Measurements from ENCODE around the gene NBPF11.
"Not testable (repeated sequence)": the region's sequence is repeated elsewhere in the genome, so short reads cannot be mapped to it uniquely, and the experiment has no call there.

NBPF11 gene

DNA sequence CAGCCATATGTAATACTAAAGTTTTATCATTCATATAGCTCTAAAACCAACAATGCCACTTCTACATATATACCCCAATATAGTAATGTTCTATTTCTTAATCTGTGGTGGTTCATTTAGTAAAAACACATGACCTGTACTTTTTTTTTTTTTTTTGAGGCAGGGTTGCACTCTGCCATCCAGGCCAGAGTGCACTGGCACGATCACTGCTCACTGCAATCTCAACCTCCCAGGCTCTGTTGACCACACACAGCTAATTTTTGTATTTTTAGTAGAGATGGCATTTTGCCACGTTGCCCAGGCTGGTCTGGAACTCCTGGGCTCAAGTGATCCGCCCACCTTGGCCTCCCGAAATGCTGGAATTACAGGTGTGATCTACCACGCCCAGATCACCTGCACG, 2.1 kb downstream of the NBPF11 start:
- not testable (repeated sequence) for DNase-seq

- not testable (repeated sequence) for DNase-seq
Measured at GRCh38 chr1:148149050-148149815, 2.8 kb downstream of the NBPF11 start.

- not testable (repeated sequence) for DNase-seq
Measured at GRCh38 chr1:148147052-148147838, 4.8 kb downstream of the NBPF11 start.

DNA sequence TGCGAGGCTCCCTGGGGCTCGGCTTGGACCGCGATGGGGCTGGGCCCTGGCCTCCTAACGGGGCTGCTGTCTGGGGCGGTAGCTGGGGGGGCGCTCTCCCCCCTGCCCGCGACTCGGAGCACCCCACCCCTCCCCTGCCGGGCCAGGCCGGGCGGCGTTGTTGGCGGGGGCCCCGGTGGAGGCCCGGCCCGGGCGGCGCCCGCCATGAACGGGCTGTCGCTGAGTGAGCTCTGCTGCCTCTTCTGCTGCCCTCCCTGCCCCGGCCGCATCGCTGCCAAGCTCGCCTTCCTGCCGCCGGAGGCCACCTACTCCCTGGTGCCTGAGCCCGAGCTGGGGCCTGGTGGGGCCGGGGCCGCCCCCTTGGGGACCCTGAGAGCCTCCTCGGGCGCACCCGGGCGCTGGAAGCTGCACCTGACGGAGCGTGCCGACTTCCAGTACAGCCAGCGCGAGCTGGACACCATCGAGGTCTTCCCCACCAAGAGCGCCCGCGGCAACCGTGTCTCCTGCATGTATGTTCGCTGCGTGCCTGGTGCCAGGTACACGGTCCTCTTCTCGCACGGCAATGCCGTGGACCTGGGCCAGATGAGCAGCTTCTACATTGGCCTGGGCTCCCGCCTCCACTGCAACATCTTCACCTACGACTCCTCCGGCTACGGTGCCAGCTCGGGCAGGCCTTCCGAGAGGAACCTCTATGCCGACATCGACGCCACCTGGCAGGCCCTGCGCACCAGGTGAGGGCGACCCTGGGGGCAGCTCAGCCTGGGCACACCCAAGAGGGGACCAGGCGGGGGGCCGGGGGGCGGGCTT, 5.7 kb downstream of the NBPF11 start:
- DNase-seq: not testable (repeated sequence)

GRCh38 chr1:148143223-148143622, 8.9 kb downstream of the NBPF11 start:
- DNase-seq: not testable (repeated sequence)

DNA sequence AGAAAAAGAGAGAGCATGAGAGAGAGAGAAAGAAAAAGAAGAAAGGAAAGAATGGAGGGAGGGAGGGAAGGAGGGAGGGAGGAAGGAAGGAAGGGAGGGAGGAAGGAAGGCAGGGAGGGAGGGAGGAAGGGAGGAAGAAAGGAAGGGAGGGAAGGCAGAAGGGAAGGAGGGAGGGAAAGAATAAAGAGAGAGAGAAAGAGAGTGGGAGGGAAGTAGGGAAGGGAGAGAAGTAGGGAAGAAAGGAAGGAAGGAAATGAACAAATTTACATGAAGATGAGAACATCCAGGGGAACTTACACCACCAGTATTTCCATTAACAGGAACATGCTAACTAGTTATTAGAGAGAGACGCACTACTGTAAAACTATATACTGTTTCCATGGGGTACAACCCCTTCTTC, 10.1 kb downstream of the NBPF11 start:
- not testable (repeated sequence) for DNase-seq

DNA sequence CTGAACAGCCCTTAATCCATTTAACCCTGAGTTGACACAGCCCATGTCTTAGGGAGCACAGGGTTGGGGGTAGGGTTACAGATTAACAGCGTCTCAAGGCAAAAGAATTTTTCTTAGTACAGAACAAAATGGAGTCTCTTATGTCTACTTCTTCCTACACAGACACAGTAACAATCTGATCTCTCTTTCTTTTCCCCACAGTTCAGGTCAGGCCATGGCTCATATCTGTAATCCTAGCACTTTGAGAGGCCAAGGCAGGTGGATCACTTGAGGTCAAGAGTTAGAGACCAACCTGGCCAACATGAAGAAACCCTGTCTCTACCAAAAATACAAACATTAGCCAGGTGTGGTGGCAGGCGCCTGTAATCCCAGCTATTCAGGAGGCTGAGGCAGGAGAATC, 13.5 kb downstream of the NBPF11 start:
- DNase-seq: not testable (repeated sequence)

DNA sequence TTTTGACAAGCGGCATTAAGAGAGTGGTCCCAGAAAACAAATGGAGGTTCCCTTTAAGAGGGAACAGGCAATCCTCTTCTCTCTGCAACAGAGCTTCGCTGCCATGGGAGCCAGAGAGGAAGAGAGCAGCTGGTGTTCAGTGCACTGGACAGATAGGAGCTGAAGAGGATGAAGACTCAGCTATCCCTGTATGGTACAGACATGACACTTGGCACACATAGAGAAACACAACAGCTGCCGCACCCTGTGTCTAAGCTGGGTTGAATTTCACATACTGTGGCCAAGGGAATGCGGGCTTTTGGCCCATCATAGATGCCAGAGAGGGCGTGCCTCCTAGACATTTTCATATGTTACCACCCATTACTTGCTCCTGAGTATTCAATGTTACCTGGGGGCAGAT, 29.7 kb downstream of the NBPF11 start:
- not testable (repeated sequence) for DNase-seq

GRCh38 chr1:148120395-148120794, 31.7 kb downstream of the NBPF11 start:
- not testable (repeated sequence) for DNase-seq

DNA sequence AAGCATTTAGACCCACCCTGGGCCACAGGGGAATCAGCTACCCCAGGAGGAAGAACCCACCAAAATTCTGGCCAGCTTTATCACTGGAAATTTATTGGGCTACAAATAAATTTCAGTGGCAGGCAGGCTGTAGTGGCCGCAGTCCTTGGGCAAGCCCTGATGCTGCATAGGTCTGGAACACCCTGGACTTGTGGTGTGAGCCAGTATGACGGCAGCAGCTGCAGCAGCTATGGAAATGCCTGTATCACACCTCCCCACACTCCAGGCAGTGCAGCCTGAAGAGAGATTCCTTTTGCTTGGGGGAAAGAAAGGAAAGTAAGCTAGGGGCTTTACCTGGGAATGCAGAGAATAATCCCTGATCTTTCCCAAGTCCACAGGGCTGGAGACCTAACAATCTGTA, 56.3 kb downstream of the NBPF11 start:
- not testable (repeated sequence) for DNase-seq

GRCh38 chr1:148086196-148086595, 65.9 kb downstream of the NBPF11 start:
- not testable (repeated sequence) for DNase-seq

DNA sequence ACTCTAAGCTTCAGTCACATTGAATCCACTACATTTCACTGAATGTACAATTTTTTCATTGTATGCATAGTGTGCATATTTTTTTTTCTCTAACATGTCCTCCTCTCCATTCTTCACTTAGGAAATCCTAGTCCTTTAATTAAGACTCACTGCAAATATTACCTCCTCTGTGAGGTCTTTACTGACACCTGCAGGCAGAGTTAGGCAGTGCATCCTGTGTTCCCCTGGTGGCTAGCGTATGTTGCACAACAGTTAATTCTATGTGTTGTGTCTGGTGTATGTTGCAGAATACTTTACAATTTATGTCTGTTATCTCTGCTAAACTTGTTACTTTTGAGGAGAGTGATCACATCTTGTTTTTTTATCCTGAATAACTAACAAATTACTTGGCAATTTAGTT, 70.9 kb downstream of the NBPF11 start:
- not testable (repeated sequence) for DNase-seq

DNA sequence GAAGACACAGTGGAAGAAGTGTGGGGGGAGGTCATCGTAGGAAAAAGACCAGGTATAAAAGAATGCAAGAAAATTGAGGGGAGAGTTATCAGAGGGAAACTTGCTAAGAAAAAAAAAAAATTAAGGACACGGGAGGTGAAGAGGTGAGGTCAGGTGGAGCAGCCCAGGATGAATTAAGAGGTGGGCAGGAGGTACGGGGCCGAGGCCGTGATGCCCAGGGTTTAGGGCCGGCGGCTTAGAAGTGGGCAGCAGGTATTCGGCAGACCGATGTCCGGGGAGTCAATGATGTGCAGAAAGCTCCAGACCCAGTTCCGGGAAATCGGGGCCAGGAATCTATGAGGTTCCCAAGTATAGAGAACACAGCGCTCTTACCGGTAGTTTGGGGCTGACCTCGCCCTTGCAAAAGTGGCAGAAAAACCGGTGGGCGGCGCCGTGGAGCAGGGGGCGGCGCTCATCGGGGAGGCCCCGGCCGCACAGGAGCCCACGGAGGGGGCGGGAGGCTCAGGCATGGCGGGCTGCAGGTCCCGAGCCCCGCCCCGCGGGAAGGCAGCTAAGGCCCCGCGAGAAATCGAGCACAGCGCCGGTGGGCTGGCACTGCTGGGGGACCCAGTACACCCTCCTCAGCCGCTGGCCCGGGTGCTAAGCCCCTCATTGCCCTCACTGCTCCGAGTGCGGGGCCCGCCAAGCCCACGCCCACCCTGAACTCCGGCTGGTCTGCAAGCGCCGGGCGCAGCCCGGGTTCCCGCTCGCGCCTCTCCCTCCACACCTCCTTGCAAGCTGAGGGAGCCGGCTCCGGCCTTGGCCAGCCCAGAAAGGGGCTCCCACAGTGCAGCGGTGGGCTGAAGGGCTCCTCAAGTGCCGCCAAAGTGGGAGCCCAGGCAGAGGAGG, 73.2 kb downstream of the NBPF11 start:
- DNase-seq: not testable (repeated sequence)

- DNase-seq: not testable (repeated sequence)
Measured at GRCh38 chr1:148078090-148078489, 74.0 kb downstream of the NBPF11 start.

GRCh38 chr1:148077458-148077857, 74.6 kb downstream of the NBPF11 start:
- not testable (repeated sequence) for DNase-seq

- DNase-seq: not testable (repeated sequence)
Measured at GRCh38 chr1:148073392-148073791, 78.7 kb downstream of the NBPF11 start.

DNA sequence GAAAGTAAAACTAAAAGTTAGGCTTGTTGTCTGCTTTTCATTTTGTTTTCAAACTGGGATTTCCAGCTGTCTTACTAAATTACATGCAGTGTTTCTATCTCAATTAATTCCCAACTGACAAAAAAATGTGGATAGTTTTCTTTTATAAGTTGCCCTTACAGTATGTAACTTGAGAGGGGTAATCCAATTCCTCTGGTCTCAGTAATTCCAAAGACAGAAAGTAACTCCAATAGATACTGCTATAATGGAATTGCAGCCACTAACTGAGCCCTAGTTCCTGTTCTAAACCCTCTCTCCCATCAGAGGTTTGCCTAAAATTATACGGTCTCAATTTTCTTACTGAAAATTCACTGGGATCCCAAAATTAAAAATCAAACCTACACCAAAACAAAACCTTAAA, 83.5 kb downstream of the NBPF11 start:
- not testable (repeated sequence) for DNase-seq

DNA sequence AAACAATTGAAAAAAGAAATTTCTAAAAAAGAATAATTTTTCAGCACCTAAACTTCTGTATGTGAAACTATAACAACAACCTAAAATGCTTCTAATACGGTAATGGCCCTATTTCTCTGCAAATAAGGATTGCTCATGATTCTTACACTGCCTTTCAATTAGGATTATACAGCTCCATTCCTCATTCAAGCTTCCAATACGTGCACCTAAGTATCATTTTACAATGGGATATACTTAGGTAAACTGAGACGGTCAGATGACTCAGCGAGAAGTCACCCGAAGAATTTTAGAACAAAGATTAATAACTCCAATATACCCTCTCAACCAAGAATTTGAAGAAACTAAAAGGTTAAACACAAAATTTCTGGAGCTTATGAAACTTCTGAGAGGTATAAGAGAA, 83.9 kb downstream of the NBPF11 start:
- not testable (repeated sequence) for DNase-seq

GRCh38 chr1:148060294-148060701, 91.8 kb downstream of the NBPF11 start:
- not testable (repeated sequence) for DNase-seq

GRCh38 chr1:148057384-148057783, 94.7 kb downstream of the NBPF11 start:
- not testable (repeated sequence) for DNase-seq

Data from effector CD8-positive, alpha-beta T cell (primary cell).